ENCODE data around the gene THADA.

DNA sequence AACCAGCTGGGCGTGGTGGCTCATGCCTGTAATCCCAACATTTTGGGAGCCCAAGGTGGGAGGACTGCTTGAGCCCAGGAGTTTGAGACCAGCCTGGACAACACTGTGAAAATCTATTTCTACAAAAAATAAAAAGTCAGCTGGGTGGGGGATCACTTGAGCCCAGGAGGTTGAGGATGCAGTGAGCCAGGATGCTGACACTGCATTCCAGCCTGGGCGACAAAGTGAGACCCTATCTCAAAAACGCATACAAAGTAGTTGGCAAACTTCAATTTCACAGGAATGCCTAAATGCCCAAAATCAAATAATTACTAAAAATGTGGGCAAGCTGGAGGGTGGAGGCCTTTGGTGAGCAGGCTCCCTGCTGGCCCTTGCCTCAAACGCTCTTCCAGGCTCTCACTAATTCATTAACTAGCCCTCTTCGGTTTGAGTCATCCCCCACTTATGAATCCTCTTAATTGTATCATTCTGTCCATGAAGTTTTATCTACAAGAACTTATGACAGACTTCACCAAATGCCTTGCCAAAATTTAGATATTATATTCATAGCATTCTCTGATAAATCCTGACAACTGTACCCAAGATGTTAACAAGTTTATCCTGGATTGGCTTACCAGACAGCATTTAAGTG, 300.8 kb downstream of the THADA start:
- TF ChIP-seq, protein P1, sequence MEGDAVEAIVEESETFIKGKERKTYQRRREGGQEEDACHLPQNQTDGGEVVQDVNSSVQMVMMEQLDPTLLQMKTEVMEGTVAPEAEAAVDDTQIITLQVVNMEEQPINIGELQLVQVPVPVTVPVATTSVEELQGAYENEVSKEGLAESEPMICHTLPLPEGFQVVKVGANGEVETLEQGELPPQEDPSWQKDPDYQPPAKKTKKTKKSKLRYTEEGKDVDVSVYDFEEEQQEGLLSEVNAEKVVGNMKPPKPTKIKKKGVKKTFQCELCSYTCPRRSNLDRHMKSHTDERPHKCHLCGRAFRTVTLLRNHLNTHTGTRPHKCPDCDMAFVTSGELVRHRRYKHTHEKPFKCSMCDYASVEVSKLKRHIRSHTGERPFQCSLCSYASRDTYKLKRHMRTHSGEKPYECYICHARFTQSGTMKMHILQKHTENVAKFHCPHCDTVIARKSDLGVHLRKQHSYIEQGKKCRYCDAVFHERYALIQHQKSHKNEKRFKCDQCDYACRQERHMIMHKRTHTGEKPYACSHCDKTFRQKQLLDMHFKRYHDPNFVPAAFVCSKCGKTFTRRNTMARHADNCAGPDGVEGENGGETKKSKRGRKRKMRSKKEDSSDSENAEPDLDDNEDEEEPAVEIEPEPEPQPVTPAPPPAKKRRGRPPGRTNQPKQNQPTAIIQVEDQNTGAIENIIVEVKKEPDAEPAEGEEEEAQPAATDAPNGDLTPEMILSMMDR (IDR thresholded peaks at IDR 0.05; ENCODE audit: low read depth, low read length, poor library complexity, severe bottlenecking) = no peak
- no peak for TF ChIP-seq EZH2phosphoT487 (IDR thresholded peaks at IDR 0.05; ENCODE audit: borderline replicate concordance, low read length)

Data from DOHH2 (cell line).